Caco-2 (cell line): ENCODE results near the gene STK26. TPM values are rescaled to one million over a fixed set of nuclear protein-coding genes. Genes with fewer than 3 reads are reported as not detected.

ENCODE experiments used
- Bru-seq: library from RNA; stranded (reverse); fragments of 400-500 nt; gene quantifications from one replicate; lab custom pipeline; 2021; lab: Mats Ljungman, UMichigan
- BruChase-seq, 2 experiments: library from RNA; stranded (reverse); fragments of 400-500 nt; gene quantifications; one replicate each; lab custom pipeline; 2021; lab: Mats Ljungman, UMichigan
- BruUV-seq: library from RNA; stranded (reverse); fragments of 400-500 nt; replicated peaks from 2 replicates; lab custom pipeline; 2021; lab: Mats Ljungman, UMichigan
- CTCF ChIA-PET: fragments of 300-600 bp; sonication (Branson Sonifier 250); formaldehyde crosslinking; loops from one replicate; lab custom pipeline; 2022; ENCODE audit warnings: antibody characterized with exemption; lab: Charles Lee
- POLR2A ChIA-PET: fragments of 300-600 bp; sonication (Branson Sonifier 250); formaldehyde crosslinking; loops from one replicate; lab custom pipeline; 2022; ENCODE audit warnings: antibody characterized with exemption; lab: Charles Lee
- DNase-seq, 2 experiments: peaks; one replicate each; pipeline versions ENCODE4 v3.0.0 to v3.0.0-alpha.2; 2020 to 2022
- H3K27me3 ChIP-seq: replicated peaks from 2 replicates; pipeline ENCODE4 v1.6.0; 2011; ENCODE audit warnings: low read length; ENCODE audit not compliant: control insufficient read depth, insufficient read depth
- H3K36me3 ChIP-seq: 2 replicates; pipeline ENCODE4 v1.5.1; 2011; ENCODE audit warnings: low read length; ENCODE audit not compliant: control insufficient read depth, insufficient read depth
- H3K4me1 ChIP-seq: fragments of 250-450 bp; sonication (Bioruptor Pico); 2 replicates; pipeline ENCODE4 v1.5.1; 2020; ENCODE audit warnings: mild to moderate bottlenecking
- H3K4me3 ChIP-seq: 2 replicates; pipeline ENCODE4 v1.5.1; 2011; ENCODE audit warnings: low read depth, mild to moderate bottlenecking, control low read depth, low read length
- H3K9me3 ChIP-seq: fragments of 250-450 bp; sonication (Bioruptor Pico); 2 replicates; pipeline ENCODE4 v1.5.1; 2020; ENCODE audit warnings: mild to moderate bottlenecking, moderate library complexity
- H3K27ac Mint-ChIP-seq: one replicate; pipeline ENCODE4 v1.8.0; 2022; ENCODE audit warnings: mixed read lengths; ENCODE audit not compliant: unreplicated experiment
- H3K27me3 Mint-ChIP-seq: one replicate; pipeline ENCODE4 v1.8.0; 2022; ENCODE audit warnings: mixed read lengths; ENCODE audit not compliant: insufficient read depth, unreplicated experiment
- H3K36me3 Mint-ChIP-seq: one replicate; pipeline ENCODE4 v1.8.0; 2022; ENCODE audit warnings: mild to moderate bottlenecking, mixed read lengths; ENCODE audit not compliant: insufficient read depth, unreplicated experiment
- H3K4me1 Mint-ChIP-seq: one replicate; pipeline ENCODE4 v1.8.0; 2022; ENCODE audit warnings: low read depth, mixed read lengths; ENCODE audit not compliant: unreplicated experiment
- H3K4me3 Mint-ChIP-seq: one replicate; pipeline ENCODE4 v1.8.0; 2022; ENCODE audit warnings: mild to moderate bottlenecking, moderate library complexity, mixed read lengths; ENCODE audit not compliant: unreplicated experiment
- H3K9me3 Mint-ChIP-seq: one replicate; pipeline ENCODE4 v1.8.0; 2022; ENCODE audit warnings: mixed read lengths; ENCODE audit not compliant: unreplicated experiment
- CTCF ChIP-seq, 2 experiments: fragments of 200-600 bp in 1 of 2; IDR thresholded peaks; 1 replicate in 1 of 2; 2 replicates in 1 of 2; pipeline versions ENCODE4 v1.5.1 to v1.8.0; 2011 to 2022; ENCODE audit warnings: antibody characterized with exemption in 1 of 2, control low read depth in 1 of 2, inconsistent platforms in 1 of 2, low read depth in 1 of 2, low read length in 1 of 2, mild to moderate bottlenecking in 1 of 2, moderate library complexity in 1 of 2; ENCODE audit not compliant: insufficient read depth in 1 of 2, severe bottlenecking in 1 of 2, unreplicated experiment in 1 of 2
- intact Hi-C: fragments of 100-400 bp; cut with micrococcal nuclease; formaldehyde crosslinking; loops from one replicate; pipeline ENCODE4 v1.10.0; 2022; ENCODE audit not compliant: unreplicated experiment
- long read RNA-seq: library from polyadenylated mRNA; stranded (forward); transcript quantifications from one replicate; pipeline ENCODE4 v2.0.0, GENCODE V29; 2022
- total RNA-seq: library from RNA; stranded (reverse); gene quantifications from 2 replicates; pipeline ENCODE4 v1.2.3, GENCODE V29; 2022

Gene STK26
- 36.8 and 37.1 TPM in 2 replicates for total RNA-seq
- percentile 81 among the genes with signal in this experiment for Bru-seq, nascent RNA
- BruChase-seq, experiment 1, labeled RNA remaining after a 2-hour chase: percentile 83 among the genes with signal in this experiment
- percentile 89 among the genes with signal in this experiment for BruChase-seq, experiment 2, labeled RNA remaining after a 6-hour chase
- long read RNA-seq, transcript STK26-202 (12 exons, 3,288 nt): major isoform, 17 of 29 reads
- long read RNA-seq, partial matches to known transcripts: 5 of 29 reads
- long read RNA-seq, other reads (novel, unspliced or antisense): 2 of 29 reads

- ChIA-PET CTCF (interaction anchor here (1.0 to 1.3 kb wide), 4 partner anchors 47 to 182 kb away, joined by 4 to 6 read pairs (median 5); no protein-coding TSS in a partner anchor), POLR2A (no interaction called here)
- H3K4me3 Mint-ChIP-seq: peak within 1 kb of the TSS; percentile 88
- Histone ChIP-seq H3K4me1 (peaks cover 3% of the 10 kb centered on the region; the same call in 1 of the 2 replicates), H3K27me3 (no peaks in the 10 kb centered on the region), H3K9me3 (no peaks in the 10 kb centered on the region), H3K4me3 (peak within 1 kb of the TSS; percentile 79), H3K36me3 (no peaks in the 10 kb centered on the region)
- no peaks in the 10 kb centered on the region for H3K9me3 Mint-ChIP-seq
- intact Hi-C loops: loop anchor here (2.0 kb wide), 4 partner anchors 48 to 390 kb away; partner anchors contain the start of gene RAP2C
- H3K27ac Mint-ChIP-seq: peak within 1 kb of the TSS; percentile 89
- no peaks in the 10 kb centered on the region for H3K27me3 Mint-ChIP-seq
- no peak for TF ChIP-seq CTCF (IDR thresholded peaks at IDR 0.05; ENCODE audit: insufficient read depth in 1 of 2, low read depth in 1 of 2, low read length in 1 of 2, severe bottlenecking in 1 of 2, unreplicated experiment in 1 of 2)
- H3K4me1 Mint-ChIP-seq: peaks cover 13% of the 10 kb centered on the region
- peak; percentile 79 to 86 for DNase-seq
- peaks cover 18% of the 10 kb centered on the region for H3K36me3 Mint-ChIP-seq
- BruUV-seq: no TSS peak
Measured at GRCh38 chrX:132022967-132023895, at the start of gene STK26. Gene STK26, plus strand, starts transcription at chrX:132023302. Its CDS starts 316 bp downstream, at chrX:132023618.

- TF ChIP-seq CTCF (IDR thresholded peaks at IDR 0.05; ENCODE audit: insufficient read depth in 1 of 2, low read depth in 1 of 2, low read length in 1 of 2, severe bottlenecking in 1 of 2, unreplicated experiment in 1 of 2): no peak
- Mint-ChIP-seq H3K4me3 (no peak overlapping the region), H3K9me3 (no peaks in the 10 kb centered on the region), H3K36me3 (no peaks in the 10 kb centered on the region), H3K4me1 (no peaks in the 10 kb centered on the region), H3K27ac (no peak overlapping the region), H3K27me3 (no peaks in the 10 kb centered on the region)
- Histone ChIP-seq H3K9me3 (no peaks in the 10 kb centered on the region), H3K4me3 (no peak overlapping the region), H3K4me1 (no peaks in the 10 kb centered on the region), H3K36me3 (no peaks in the 10 kb centered on the region), H3K27me3 (no peaks in the 10 kb centered on the region)
- POLR2A ChIA-PET: no interaction called here
- intact Hi-C loops: no loop called here
- CTCF ChIA-PET: no interaction called here
- no TSS peak for BruUV-seq
- peak in 1 of 2 experiments; percentile 0 for DNase-seq
Measured at GRCh38 chrX:131975851-131976250, 47.3 kb upstream of the STK26 start.

GRCh38 chrX:131977619-131978018, 45.5 kb upstream of the STK26 start:
- no peaks in the 10 kb centered on the region for H3K9me3 Mint-ChIP-seq
- Histone ChIP-seq H3K9me3 (no peaks in the 10 kb centered on the region), H3K4me1 (no peaks in the 10 kb centered on the region), H3K4me3 (no peak overlapping the region), H3K27me3 (no peaks in the 10 kb centered on the region), H3K36me3 (no peaks in the 10 kb centered on the region)
- no peak overlapping the region for H3K27ac Mint-ChIP-seq
- DNase-seq: no peak
- ChIA-PET POLR2A (no interaction called here), CTCF (no interaction called here)
- intact Hi-C loops: no loop called here
- no peaks in the 10 kb centered on the region for H3K27me3 Mint-ChIP-seq
- no peak overlapping the region for H3K4me3 Mint-ChIP-seq
- no peaks in the 10 kb centered on the region for H3K4me1 Mint-ChIP-seq
- no TSS peak for BruUV-seq
- no peaks in the 10 kb centered on the region for H3K36me3 Mint-ChIP-seq
- TF ChIP-seq CTCF (IDR thresholded peaks at IDR 0.05; ENCODE audit: insufficient read depth in 1 of 2, low read depth in 1 of 2, low read length in 1 of 2, severe bottlenecking in 1 of 2, unreplicated experiment in 1 of 2): no peak
